Parathyroid adenoma (tissue), 2 donors: ENCODE measurements around the gene CLSTN2.

Experiments used
- H2AFZ ChIP-seq: fragments of 300-600 bp; sonication (generic); one replicate; pipeline ENCODE4 v1.7.0; 2017; ENCODE audit warnings: antibody characterized with exemption, mild to moderate bottlenecking
- H3K27ac ChIP-seq: fragments of 300-600 bp; sonication (generic); one replicate; pipeline ENCODE4 v1.7.0; 2017
- H3K27me3 ChIP-seq: fragments of 300-600 bp; sonication (generic); one replicate; pipeline ENCODE4 v1.7.0; 2017; ENCODE audit warnings: low read length; ENCODE audit not compliant: control insufficient read depth, insufficient read depth
- H3K36me3 ChIP-seq: fragments of 300-600 bp; sonication (generic); one replicate; pipeline ENCODE4 v1.7.0; 2017; ENCODE audit warnings: low read length; ENCODE audit not compliant: control insufficient read depth, insufficient read depth
- H3K4me1 ChIP-seq: fragments of 300-600 bp; sonication (generic); one replicate; pipeline ENCODE4 v1.7.0; 2017; ENCODE audit warnings: control low read depth
- H3K4me2 ChIP-seq: fragments of 300-600 bp; sonication (generic); one replicate; pipeline ENCODE4 v1.7.0; 2017; ENCODE audit warnings: low read length
- H3K4me3 ChIP-seq: fragments of 300-600 bp; sonication (generic); one replicate; pipeline ENCODE4 v1.7.0; 2017; ENCODE audit warnings: low read depth, low read length
- H3K79me2 ChIP-seq: fragments of 300-600 bp; sonication (generic); one replicate; pipeline ENCODE4 v1.7.0; 2017; ENCODE audit warnings: control low read depth
- H3K9ac ChIP-seq: fragments of 300-600 bp; sonication (generic); one replicate; pipeline ENCODE4 v1.7.0; 2017; ENCODE audit warnings: mild to moderate bottlenecking
- H3K9me3 ChIP-seq: fragments of 300-600 bp; sonication (generic); one replicate; pipeline ENCODE4 v1.7.0; 2017; ENCODE audit warnings: low read length; ENCODE audit not compliant: control insufficient read depth
- TF ChIP-seq, protein P1 (sequence below): fragments of 300-600 bp; sonication (generic); IDR thresholded peaks from one replicate; pipeline ENCODE4 v1.7.0; 2017; ENCODE audit warnings: antibody characterized with exemption, mild to moderate bottlenecking
- donor health status: primary hyperparathyroidism.

Gene CLSTN2

GRCh38 chr3:140403079-140403478, 468.1 kb downstream of the CLSTN2 start:
- H2AFZ ChIP-seq, result no peak overlapping the region
- H3K9ac ChIP-seq, result no peak overlapping the region
- H3K79me2 ChIP-seq, result no peaks in the 10 kb centered on the region
- H3K4me3 ChIP-seq, result no peak overlapping the region
- no peak overlapping the region for H3K4me2 ChIP-seq
- no peak overlapping the region for H3K27ac ChIP-seq
- H3K27me3 ChIP-seq, result no peaks in the 10 kb centered on the region
- H3K4me1 ChIP-seq, result no peaks in the 10 kb centered on the region
- TF ChIP-seq, protein P1, sequence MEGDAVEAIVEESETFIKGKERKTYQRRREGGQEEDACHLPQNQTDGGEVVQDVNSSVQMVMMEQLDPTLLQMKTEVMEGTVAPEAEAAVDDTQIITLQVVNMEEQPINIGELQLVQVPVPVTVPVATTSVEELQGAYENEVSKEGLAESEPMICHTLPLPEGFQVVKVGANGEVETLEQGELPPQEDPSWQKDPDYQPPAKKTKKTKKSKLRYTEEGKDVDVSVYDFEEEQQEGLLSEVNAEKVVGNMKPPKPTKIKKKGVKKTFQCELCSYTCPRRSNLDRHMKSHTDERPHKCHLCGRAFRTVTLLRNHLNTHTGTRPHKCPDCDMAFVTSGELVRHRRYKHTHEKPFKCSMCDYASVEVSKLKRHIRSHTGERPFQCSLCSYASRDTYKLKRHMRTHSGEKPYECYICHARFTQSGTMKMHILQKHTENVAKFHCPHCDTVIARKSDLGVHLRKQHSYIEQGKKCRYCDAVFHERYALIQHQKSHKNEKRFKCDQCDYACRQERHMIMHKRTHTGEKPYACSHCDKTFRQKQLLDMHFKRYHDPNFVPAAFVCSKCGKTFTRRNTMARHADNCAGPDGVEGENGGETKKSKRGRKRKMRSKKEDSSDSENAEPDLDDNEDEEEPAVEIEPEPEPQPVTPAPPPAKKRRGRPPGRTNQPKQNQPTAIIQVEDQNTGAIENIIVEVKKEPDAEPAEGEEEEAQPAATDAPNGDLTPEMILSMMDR, result no peak
- no peaks in the 10 kb centered on the region for H3K36me3 ChIP-seq
- no peaks in the 10 kb centered on the region for H3K9me3 ChIP-seq

- TF ChIP-seq, protein P1, result no peak
- Histone ChIP-seq H2AFZ (no peak overlapping the region), H3K27ac (no peak overlapping the region), H3K4me1 (no peaks in the 10 kb centered on the region), H3K9ac (no peak overlapping the region), H3K4me2 (no peak overlapping the region), H3K36me3 (no peaks in the 10 kb centered on the region), H3K27me3 (no peaks in the 10 kb centered on the region), H3K9me3 (no peaks in the 10 kb centered on the region), H3K4me3 (no peak overlapping the region), H3K79me2 (no peaks in the 10 kb centered on the region)
Observed at GRCh38 chr3:140403608-140404007, 468.6 kb downstream of the CLSTN2 start.

- Histone ChIP-seq H3K4me1 (no peaks in the 10 kb centered on the region), H3K9ac (no peak overlapping the region), H3K27me3 (no peaks in the 10 kb centered on the region), H3K4me3 (no peak overlapping the region), H3K4me2 (no peak overlapping the region), H3K27ac (no peak overlapping the region), H2AFZ (no peak overlapping the region), H3K9me3 (no peaks in the 10 kb centered on the region), H3K79me2 (no peaks in the 10 kb centered on the region), H3K36me3 (no peaks in the 10 kb centered on the region)
- TF ChIP-seq, protein P1, result no peak
Observed at GRCh38 chr3:140406655-140407054, 471.7 kb downstream of the CLSTN2 start.

DNA sequence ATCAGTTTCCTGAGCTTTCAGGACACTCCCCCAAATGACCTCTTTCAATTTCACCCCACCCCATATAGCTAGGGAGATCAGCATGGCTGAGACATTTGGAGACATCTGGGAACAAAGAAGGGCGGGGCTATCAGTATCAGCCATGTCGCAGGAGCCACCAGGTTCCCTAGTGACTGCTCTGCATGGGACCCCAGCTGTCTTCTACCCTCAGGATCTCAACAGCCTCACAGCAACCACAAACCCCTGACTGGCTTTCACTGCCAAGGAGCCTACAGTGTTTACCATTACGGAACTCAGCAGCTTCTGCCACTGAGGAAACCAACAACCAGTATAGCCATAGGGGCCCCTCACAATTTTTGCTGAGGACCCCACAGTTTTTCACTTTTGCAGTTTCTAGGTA, 473.3 kb downstream of the CLSTN2 start:
- Histone ChIP-seq H2AFZ (no peak overlapping the region), H3K4me3 (no peak overlapping the region), H3K4me2 (no peak overlapping the region), H3K36me3 (no peaks in the 10 kb centered on the region), H3K27me3 (no peaks in the 10 kb centered on the region), H3K9me3 (no peaks in the 10 kb centered on the region), H3K27ac (no peak overlapping the region), H3K79me2 (no peaks in the 10 kb centered on the region), H3K4me1 (no peaks in the 10 kb centered on the region), H3K9ac (no peak overlapping the region)
- TF ChIP-seq, protein P1, result no peak

DNA sequence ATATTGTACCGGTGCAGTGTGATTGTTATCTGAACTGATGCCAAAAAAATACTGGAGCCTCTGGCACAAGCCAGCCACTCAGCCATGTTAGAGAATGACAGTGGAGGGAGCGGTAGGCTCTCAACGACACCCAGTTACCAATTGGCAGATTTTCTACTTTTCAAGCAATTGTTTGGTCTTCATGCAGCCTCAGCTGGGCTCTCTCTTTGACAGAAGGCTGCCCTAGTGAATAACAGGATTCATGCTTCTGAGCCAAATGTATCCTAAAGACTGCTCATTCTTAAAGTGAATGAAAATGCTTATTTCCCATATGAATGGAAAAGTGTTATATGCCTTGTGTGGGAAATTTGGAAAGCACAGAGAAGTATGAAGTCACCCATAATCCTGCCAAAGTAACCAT, 481.7 kb downstream of the CLSTN2 start:
- Histone ChIP-seq H3K36me3 (no peaks in the 10 kb centered on the region), H3K4me3 (no peak overlapping the region), H3K79me2 (no peaks in the 10 kb centered on the region), H3K9me3 (no peaks in the 10 kb centered on the region), H3K27me3 (no peaks in the 10 kb centered on the region), H3K4me2 (no peak overlapping the region), H3K27ac (no peak overlapping the region), H3K4me1 (peaks cover 3% of the 10 kb centered on the region), H2AFZ (no peak overlapping the region), H3K9ac (no peak overlapping the region)
- TF ChIP-seq, protein P1, result no peak
